Left ventricle myocardium inferior (tissue), 1 donor: ENCODE results near the gene SLC16A8. TPM values are rescaled to one million over a fixed set of nuclear protein-coding genes. Genes with fewer than 3 reads are reported as not detected.
A peak's percentile ranks its signal among the peaks of the same experiment; 100 is the strongest.
"Not testable (repeated sequence)": the region's sequence is repeated elsewhere in the genome, so short reads cannot be mapped to it uniquely, and the experiment has no call there.

Experiments used
- DNase-seq: peaks from one replicate; pipeline ENCODE4 v3.0.0-alpha.2; 2020
- H3K27ac ChIP-seq: fragments of 200-600 bp; replicated peaks from 2 replicates; pipeline ENCODE4 v1.8.0; 2021
- H3K27me3 ChIP-seq: fragments of 200-600 bp; 2 replicates; pipeline ENCODE4 v1.8.0; 2021; ENCODE audit warnings: low read depth
- H3K36me3 ChIP-seq: fragments of 200-600 bp; 2 replicates; pipeline ENCODE4 v1.8.0; 2021
- H3K4me1 ChIP-seq: fragments of 200-600 bp; 2 replicates; pipeline ENCODE4 v1.8.0; 2021
- H3K4me3 ChIP-seq: fragments of 200-600 bp; 2 replicates; pipeline ENCODE4 v1.8.0; 2021; ENCODE audit warnings: mild to moderate bottlenecking, moderate library complexity
- H3K9me3 ChIP-seq: fragments of 200-600 bp; replicated peaks from 2 replicates; pipeline ENCODE4 v1.8.0; 2021
- CTCF ChIP-seq: fragments of 200-600 bp; IDR thresholded peaks from 2 replicates; pipeline ENCODE4 v1.8.0; 2021; ENCODE audit warnings: antibody characterized with exemption, mild to moderate bottlenecking, borderline replicate concordance
- intact Hi-C: fragments of 100-400 bp; cut with micrococcal nuclease; formaldehyde crosslinking; loops from one replicate; pipeline ENCODE4 v1.11.0; 2022
- total RNA-seq: library from RNA; stranded (reverse); fragmentation: NEBNext Ultra II Directional; extraction: Animal tissue kit (Norgen Biotek cat#: 25700); gene quantifications from one replicate; pipeline ENCODE4 v1.2.1, GENCODE V29; 2021
- donor health status: DM: no; HTN: yes; CAD: no; lungs with severe emphysema.

The SLC16A8 gene
- total RNA-seq, 1 donor from 2014 or later, result not detected

DNA sequence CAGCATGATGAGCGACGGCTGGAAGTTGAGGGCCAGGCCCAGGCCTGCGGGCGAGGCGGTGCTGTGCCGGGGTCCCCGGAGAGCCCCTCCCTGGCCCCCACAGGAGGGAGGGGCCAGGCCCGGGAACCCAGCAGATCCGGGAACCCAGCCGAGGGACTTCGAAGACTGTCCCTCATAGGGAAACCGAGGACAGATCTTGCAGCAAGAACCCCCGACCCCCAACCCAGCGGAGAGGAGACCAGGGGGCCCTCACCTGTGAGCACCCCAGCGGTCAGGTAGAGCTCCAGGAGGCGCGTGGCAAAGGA, 2.4 kb downstream of the SLC16A8 start:
- intact Hi-C loops, result no loop called here
- TF ChIP-seq CTCF, result no peak
- Histone ChIP-seq H3K4me3 (peak overlapping the region; percentile 65), H3K9me3 (no peaks in the 10 kb centered on the region), H3K36me3 (no peaks in the 10 kb centered on the region), H3K4me1 (peaks cover 21% of the 10 kb centered on the region), H3K27me3 (peaks cover 18% of the 10 kb centered on the region), H3K27ac (no peak overlapping the region)
- no peak for DNase-seq

- DNase-seq, result peak; percentile 41
- H3K27me3 ChIP-seq, result peaks cover 18% of the 10 kb centered on the region
- no peak overlapping the region for H3K27ac ChIP-seq
- H3K36me3 ChIP-seq, result no peaks in the 10 kb centered on the region
- peaks cover 21% of the 10 kb centered on the region for H3K4me1 ChIP-seq
- intact Hi-C loops, result no loop called here
- peak overlapping the region; percentile 65 for H3K4me3 ChIP-seq
- no peak for TF ChIP-seq CTCF
- no peaks in the 10 kb centered on the region for H3K9me3 ChIP-seq
Observed at GRCh38 chr22:38080850-38081635, 2.9 kb downstream of the SLC16A8 start.

DNA sequence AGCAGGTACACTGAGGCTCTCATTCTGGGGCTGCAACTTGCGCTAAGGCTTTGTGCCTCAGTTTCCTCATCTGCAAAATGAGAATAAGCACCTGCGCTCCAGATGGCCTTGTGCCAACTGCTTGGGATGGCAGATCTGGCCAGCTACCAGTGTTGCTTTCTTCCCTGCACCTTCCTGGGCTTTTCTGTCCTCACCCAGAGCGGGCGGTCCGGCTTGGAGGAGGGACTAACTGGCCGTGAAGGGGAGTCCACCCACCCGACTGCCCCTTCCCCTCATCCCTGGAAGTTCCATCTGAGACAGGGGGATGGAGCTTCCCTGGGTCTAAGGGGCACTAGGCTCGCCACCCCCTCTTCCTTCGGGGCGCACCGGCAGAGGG, 3.5 kb downstream of the SLC16A8 start:
- intact Hi-C loops, result no loop called here
- no peak overlapping the region for H3K27ac ChIP-seq
- no peak for DNase-seq
- H3K27me3 ChIP-seq, result peaks cover 18% of the 10 kb centered on the region
- H3K4me3 ChIP-seq, result peak overlapping the region; percentile 65
- no peak for TF ChIP-seq CTCF
- no peaks in the 10 kb centered on the region for H3K9me3 ChIP-seq
- H3K4me1 ChIP-seq, result peaks cover 21% of the 10 kb centered on the region
- peaks cover under 1% of the 10 kb centered on the region for H3K36me3 ChIP-seq

DNA sequence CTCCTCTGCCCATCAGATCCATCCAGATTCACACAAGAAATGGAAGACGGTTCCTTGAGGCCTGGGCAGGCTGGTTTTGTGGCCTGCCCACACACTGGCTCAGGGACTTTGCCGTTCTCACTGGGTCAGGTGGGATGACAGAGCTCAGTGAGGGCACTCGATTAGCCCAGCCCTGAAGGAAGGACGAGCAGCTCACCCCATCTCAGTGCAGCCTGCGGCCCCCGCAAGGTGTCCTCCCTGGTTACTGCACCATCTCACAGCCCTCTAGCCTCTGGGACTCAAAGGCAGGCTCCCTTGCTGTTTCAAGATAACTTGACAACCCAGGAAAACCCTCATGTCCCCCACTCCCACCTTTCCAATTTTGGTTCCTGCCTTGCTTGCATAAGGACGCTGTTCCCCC, 4.2 kb downstream of the SLC16A8 start:
- intact Hi-C loops, result no loop called here
- Histone ChIP-seq H3K27me3 (peaks cover 18% of the 10 kb centered on the region), H3K4me3 (no peak overlapping the region), H3K9me3 (no peaks in the 10 kb centered on the region), H3K27ac (no peak overlapping the region), H3K36me3 (peaks cover 7% of the 10 kb centered on the region), H3K4me1 (peaks cover 21% of the 10 kb centered on the region)
- no peak for DNase-seq
- no peak for TF ChIP-seq CTCF

DNA sequence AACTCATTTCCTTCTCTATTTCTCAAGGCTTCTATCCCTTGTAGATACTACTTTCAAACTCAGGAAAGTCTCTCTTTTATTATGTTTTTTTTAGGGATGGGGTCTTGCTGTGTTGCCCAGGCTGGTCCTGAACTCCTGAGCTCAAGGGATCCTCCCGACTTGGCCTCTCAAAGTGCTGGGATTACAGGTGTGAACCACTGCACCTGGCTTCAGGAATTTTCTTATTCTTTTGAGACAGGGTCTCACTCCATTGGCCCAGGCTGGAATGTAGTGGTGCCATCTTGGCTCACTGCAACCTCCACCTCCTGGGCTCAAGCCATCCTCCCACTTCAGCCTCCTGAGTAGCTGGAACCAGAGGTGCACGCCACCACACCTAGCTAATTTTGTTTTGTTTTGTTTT, 4.8 kb downstream of the SLC16A8 start:
- H3K27me3 ChIP-seq, result peaks cover 18% of the 10 kb centered on the region
- H3K4me1 ChIP-seq, result peaks cover 21% of the 10 kb centered on the region
- H3K27ac ChIP-seq, H3K4me3 ChIP-seq, intact Hi-C loops, H3K9me3 ChIP-seq, DNase-seq: not testable (repeated sequence)
- peaks cover 13% of the 10 kb centered on the region for H3K36me3 ChIP-seq

DNA sequence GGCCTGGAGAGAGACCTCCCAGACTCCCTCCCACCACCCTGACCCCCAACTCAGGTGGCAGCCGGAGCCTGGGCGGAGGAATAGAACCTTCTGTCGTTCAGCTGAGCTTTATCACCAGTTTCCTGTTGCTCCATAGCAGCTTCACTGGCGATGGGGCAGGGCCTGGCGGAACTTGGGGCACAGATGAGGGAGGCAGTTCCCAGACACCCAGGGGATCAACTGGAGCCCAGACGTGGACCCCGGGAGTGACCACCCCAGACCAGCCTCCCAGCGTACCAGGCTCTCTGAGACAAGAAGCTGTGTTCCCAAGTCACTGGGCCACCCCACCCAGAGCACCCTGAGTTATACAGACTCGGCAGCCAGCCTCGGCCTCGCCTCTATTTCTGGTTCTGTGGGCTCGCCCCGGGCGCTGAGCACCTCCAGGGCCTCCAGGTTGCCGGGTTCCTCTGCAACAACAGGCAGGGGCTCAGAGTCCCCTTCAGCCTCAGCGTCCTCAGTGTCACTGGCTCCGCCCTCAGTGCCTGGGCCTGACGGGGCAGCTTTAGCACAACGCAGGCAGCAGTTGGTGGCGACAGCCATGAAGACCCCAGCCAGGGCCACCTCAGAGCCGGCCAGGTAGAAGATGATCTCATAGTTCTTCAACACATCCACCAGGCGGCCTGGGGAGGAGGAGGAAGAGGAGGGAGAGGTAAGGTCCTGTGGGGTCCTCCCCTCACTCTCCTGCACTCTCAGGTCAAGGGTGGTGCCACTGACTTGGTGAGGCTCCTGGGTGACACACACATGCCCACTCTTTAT, 5.7 kb downstream of the SLC16A8 start:
- H3K27ac ChIP-seq, result no peak overlapping the region
- H3K4me1 ChIP-seq, result peaks cover 21% of the 10 kb centered on the region
- no peak overlapping the region for H3K4me3 ChIP-seq
- no peaks in the 10 kb centered on the region for H3K9me3 ChIP-seq
- H3K27me3 ChIP-seq, result peaks cover 18% of the 10 kb centered on the region
- TF ChIP-seq CTCF, result no peak
- intact Hi-C loops, result no loop called here
- H3K36me3 ChIP-seq, result peaks cover 21% of the 10 kb centered on the region
- no peak for DNase-seq
